HG02588 (cell line): ENCODE measurements around the gene TMEM39A.
A peak's percentile ranks its signal among the peaks of the same experiment; 100 is the strongest.

Source experiments
- ATAC-seq: cut with Tn5 transposase; IDR thresholded peaks from one replicate; pipeline ENCODE4 v1.9.1; 2021; ENCODE audit warnings: mild to moderate bottlenecking, moderate library complexity; ENCODE audit not compliant: unreplicated experiment

The TMEM39A gene, protein sequence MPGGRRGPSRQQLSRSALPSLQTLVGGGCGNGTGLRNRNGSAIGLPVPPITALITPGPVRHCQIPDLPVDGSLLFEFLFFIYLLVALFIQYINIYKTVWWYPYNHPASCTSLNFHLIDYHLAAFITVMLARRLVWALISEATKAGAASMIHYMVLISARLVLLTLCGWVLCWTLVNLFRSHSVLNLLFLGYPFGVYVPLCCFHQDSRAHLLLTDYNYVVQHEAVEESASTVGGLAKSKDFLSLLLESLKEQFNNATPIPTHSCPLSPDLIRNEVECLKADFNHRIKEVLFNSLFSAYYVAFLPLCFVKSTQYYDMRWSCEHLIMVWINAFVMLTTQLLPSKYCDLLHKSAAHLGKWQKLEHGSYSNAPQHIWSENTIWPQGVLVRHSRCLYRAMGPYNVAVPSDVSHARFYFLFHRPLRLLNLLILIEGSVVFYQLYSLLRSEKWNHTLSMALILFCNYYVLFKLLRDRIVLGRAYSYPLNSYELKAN

DNA sequence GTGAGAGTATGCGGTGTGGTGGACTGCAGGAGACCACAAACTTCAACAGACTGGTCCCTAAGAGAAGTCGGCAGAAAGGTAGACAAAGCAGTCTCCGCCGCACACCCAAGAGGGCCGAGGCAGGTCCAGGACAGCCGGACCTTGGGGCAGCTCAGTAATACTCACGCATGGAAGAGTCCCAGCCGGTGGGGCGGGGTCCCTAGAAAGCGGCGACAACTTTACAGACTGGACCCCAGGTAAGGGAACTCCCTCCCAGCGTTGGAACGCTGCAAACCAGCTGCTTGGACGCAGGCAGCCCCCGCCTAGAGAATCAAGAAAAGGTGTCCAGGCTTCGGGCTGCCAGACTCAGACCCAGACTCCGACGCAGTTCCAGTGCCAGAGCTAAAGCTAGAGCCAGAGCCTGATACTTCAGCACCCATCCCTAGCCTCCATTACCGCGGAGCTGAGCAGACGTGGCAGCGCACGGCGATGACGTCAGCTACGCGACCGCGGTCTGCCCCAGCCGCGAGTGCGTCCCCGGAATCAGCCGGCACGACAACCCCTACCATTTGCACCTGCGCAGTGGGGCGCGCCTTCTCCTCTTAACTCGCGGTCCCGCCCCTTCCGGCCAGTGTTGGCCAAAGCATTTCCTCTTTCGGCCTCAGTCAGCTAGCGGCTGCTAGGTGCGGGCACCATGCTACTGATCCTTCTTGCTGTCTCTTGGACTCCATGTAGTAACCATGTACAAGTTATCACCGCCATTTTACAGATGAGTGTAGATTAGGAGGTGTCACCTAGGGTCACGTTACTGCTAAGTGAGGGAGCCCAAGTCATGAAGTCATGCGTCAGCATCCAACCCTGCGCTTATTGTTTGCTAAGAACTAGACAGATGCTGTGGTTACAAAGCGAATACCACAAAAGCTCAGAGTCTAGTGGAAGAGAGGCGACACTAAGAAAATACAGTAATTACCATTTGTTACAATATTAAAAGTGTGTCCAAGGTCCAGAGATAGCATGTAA is at the start of gene TMEM39A:
Gene TMEM39A, minus strand, starts transcription at position 445 of the 999 bp plus-strand sequence. CDS start 1,541 bp downstream, outside the sequence.
- peak; percentile 91 for ATAC-seq

GRCh38 chr3:119510690-119511089 is 47.3 kb upstream of the TMEM39A start:
- ATAC-seq: no peak

- peak; percentile 46 for ATAC-seq
Measured at GRCh38 chr3:119508172-119508845, 44.9 kb upstream of the TMEM39A start.

GRCh38 chr3:119507404-119507803 is 44.0 kb upstream of the TMEM39A start:
- ATAC-seq: no peak

DNA sequence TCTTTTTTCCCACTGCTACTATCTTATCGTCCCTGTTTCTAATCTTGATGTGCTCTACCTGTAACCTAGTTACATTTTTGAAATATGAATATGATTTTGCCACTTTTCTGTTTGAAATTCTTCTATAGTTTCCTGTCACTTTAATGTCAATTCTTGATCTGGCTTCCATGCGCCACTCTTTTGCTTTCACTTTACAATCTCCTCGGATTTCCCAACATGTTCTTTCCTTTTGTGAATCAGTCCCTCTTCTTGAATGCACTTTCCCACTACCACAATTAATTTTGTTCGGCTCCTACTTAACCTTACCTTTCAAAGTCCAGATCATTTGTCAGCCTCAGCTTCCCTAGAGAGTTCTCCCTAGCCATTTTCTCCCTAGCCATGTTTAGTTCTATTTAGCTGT is 43.2 kb upstream of the TMEM39A start:
- ATAC-seq: no peak

DNA sequence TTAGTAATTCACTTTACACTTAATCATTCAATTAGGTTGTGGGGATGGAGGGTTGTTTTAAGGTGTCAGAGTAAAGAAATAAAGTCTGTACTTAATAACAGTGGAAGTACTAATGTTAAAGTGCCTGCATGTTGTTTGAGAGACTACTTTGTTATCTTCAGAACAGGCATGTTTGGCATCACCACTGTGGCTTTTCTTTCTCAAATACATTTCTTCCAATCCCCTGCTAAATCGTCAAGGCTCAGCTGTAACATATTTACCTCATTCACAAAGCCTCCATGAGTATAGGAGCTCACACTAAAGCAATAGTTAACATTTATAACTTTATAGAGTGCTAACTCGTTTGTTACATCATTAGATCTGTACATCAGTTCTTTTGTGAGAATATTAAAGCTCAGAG is 37.5 kb upstream of the TMEM39A start:
- no peak for ATAC-seq

GRCh38 chr3:119500265-119500664 is 36.9 kb upstream of the TMEM39A start:
- ATAC-seq: no peak

GRCh38 chr3:119498186-119499011 is 35.0 kb upstream of the TMEM39A start, which contains the start of gene TIMMDC1:
TIMMDC1 (plus strand) TSS chr3:119498547; CDS start chr3:119498734, 187 bp downstream.
- ATAC-seq: peak; percentile 98

DNA sequence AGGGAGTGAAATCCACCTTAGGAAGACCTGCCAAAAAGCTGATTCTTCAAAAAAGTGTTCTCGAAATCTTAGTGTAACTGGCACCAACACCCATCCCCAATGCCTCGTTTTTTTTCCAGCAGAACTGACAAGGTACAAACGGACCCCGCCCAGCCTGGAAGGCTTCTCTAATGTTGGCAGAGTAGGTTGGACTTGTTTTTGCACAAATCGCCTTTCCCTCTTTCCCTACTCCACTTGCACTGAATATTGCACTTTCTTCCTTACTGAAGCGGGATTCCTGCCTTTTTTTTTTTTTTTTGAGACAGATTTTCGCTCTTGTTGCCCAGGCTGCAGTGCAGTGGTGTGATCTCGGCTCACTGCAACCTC is 34.4 kb upstream of the TMEM39A start:
- no peak for ATAC-seq

DNA sequence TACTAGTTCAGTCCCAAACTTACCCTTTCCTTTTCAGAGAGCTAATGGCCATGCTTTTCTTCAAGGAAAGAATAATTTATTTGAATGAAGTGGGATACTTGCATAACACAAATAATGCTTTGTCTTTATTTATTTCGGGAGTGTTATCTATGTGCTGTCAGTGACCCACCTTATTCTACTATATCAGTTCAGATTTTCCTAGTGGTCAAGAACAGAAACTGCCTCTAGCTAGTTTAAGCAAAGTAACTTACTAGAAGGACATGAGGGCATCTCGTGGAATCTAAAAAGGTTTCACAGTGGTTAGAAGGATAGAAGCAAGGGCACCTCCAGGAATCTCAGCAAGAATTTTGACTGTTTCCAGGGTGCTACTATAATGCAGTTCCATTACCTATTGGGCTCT is 31.2 kb upstream of the TMEM39A start:
- no peak for ATAC-seq

DNA sequence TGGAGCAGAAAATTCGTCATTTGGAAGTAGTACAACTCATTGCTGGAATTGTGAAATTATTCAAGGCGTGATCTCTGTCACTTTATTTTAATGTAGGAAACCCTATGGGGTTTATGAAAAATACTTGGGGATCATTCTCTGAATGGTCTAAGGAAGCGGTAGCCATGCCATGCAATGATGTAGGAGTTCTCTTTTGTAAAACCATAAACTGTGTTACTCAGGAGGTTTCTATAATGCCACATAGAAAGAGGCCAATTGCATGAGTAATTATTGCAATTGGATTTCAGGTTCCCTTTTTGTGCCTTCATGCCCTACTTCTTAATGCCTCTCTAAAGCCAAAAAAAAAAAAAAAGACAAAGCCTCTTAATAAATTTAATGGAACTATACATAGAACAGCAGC is 29.4 kb upstream of the TMEM39A start:
- ATAC-seq: no peak

GRCh38 chr3:119492128-119492527 is 28.7 kb upstream of the TMEM39A start:
- ATAC-seq: no peak

- no peak for ATAC-seq
Measured at GRCh38 chr3:119490153-119490552, 26.7 kb upstream of the TMEM39A start.

DNA sequence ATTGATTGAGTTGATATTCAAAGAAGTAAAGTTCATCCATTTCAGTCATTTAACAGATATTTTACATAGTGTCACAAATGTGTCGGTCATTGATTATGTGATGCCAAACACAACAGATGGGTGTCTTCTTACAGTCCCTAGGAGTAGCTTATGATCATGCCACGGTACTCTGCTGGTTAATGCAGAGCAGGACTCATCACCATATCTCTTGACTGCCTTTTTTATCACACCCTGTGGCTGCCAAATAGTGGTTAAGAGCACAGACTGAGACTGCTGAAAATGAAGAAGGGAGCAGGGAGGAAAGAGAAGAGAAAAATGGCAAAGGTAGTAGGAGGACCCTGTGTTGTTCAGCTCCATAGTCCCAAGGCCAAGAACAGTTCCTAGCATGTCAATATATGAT is 22.1 kb upstream of the TMEM39A start:
- ATAC-seq: no peak

GRCh38 chr3:119483101-119483500 is 19.7 kb upstream of the TMEM39A start:
- no peak for ATAC-seq

DNA sequence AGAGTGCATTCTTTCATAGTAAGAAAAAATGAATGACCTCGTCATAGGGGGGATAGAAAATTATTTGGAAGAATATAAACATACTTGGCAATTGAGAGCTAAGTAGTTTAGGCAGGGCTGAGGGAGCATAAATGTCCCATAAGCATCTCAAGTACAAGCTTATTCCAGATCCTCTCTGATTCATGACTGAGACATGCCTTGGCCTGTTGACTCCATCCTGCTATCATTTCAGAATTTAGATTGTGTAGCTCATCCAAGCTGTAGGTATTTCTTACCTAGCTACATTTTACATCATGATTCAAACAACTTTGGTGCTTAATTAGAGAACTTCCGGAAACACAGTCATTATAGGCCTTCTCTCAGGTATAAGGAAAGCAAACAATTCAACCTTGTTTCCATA is 17.7 kb upstream of the TMEM39A start:
- ATAC-seq: no peak

GRCh38 chr3:119470866-119471265 is 7.5 kb upstream of the TMEM39A start:
- ATAC-seq: no peak

DNA sequence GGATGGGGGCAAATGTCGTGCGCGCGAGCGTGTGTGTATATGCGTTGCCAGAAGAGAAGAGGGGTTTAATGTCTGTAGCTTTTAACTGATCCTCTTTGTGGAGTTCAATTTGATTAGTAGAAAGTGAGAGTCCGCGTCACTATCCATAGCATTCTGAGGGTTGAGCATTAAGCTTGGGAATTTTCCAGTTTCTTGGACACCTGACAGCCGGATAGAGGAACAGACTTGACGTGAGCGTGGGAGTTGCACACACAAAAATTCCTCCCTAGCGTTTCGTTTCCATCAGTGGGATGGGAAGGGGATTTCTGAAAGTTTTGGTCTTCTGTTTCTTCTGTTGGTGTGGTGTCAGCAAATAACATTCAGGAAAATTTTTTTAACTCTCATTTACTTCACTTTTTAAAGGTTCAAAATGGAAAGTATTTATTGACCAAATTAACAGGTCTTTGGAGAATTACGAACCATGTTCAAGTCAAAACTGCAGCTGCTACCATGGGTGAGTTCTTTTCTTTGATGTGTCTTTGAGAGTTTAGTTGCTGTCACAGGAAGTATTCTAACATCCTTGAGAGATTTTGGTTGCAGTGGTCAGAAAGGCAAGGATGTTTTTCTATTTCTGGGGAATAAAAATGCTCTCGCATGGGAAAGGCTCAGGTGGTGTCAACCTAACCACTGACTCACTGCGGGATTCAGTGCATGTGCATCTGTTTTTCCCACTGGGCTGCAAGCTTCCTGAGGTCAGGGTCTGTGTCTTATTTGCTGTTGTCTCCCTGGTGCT is 6.2 kb upstream of the TMEM39A start:
- ATAC-seq: no peak

GRCh38 chr3:119468041-119468440 is 4.6 kb upstream of the TMEM39A start:
- ATAC-seq: no peak
